GM18519 (cell line): ENCODE results near the gene LRBA.
"Not testable (repeated sequence)": the region's sequence is repeated elsewhere in the genome, so short reads cannot be mapped to it uniquely, and the experiment has no call there.

Source experiments
- ATAC-seq: cut with Tn5 transposase; IDR thresholded peaks from one replicate; pipeline ENCODE4 v1.9.1; 2021; ENCODE audit warnings: mild to moderate bottlenecking, moderate library complexity; ENCODE audit not compliant: unreplicated experiment, low FRiP score

The LRBA gene

GRCh38 chr4:151022586-151022985 is 7.5 kb upstream of the LRBA start:
- ATAC-seq = no peak

GRCh38 chr4:151021637-151022334 is 6.7 kb upstream of the LRBA start:
- ATAC-seq = no peak

DNA sequence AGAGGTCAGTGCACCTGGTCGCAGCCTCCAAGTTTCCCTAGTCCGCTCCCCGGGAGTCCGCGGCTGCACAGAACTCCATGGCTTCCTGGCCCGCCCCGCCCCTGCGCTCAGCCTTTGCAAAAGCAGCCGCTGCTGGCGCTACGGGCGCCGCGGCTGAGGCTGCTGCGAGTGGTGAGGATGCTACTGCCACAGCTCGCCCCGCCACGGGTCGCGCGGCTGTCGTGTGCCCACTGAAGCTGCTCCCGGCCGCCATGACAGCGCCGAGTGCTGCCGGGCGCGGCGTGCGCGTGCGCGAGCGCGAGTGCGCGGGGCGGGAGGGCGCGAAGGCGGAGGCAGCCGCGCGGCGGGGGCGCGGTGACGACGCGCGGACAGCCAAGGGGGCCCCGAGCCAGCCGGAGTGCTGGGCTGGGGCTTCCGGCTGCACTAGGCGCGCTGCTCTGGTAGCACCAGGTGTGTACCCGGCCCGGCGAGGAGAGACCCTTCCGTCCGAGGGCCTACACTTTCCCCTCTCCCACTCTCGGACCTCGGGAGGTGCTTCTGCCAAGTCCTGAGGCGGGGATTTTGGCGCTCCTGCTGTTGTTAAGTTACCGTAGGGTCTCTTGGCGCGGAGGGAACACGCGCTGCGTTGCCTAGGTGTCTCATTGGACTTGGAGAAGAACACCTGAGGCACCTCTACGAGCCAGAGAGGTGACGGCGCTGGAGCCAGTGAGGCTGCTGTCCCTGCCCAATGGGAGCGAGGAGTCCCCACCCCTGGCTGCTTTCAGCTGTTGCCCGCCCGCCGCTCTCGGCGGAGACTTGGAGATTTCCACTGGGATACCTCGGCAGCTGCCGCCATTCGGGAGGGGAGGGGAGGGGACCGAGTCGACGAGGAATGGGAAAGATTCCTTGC is 619 bp upstream of the LRBA start:
- ATAC-seq = peak; percentile 83

GRCh38 chr4:151013944-151014343 is 1.1 kb downstream of the LRBA start:
- ATAC-seq = no peak

GRCh38 chr4:151013491-151013890 is 1.6 kb downstream of the LRBA start:
- no peak for ATAC-seq

DNA sequence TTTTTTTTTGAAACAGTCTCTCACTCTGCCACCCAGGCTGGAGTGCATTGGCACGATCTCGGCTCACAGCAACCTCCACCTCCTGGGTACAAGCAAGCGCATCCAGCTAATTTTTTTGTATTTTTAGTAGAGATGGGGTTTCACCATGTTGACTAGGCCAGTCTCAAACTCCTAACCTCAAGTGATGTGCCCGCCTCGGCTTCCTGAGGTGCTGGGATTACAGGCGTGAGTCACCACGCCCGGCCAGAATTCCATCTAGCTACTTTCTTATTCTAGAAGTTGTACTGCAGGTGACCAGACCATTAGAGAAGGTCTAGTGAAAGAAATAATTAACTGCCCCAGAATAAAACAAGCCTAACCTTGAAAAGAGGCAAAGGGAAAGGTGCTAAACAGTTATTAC is 2.3 kb downstream of the LRBA start:
- no peak for ATAC-seq

DNA sequence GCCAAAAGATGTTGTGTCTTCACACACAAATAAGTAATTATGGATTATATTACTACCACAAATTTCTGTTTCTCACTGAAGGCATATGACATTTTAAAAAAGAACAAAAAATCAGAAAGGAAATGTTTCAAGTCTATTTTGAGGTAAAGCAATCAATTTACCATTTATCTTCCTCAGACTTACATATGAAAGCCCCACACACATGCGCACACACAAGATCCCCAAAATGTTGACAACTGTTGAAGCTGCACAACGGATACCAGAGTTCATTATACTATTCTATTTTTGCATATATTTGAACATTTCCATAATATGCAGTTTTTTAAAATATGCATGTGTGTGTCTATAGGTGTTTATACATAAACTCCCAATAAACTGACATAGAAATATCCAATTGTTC is 2.7 kb downstream of the LRBA start:
- ATAC-seq = no peak

GRCh38 chr4:151004222-151004621 is 10.9 kb downstream of the LRBA start:
- ATAC-seq = no peak

- no peak for ATAC-seq
Observed at GRCh38 chr4:151000747-151001429, 14.2 kb downstream of the LRBA start.

GRCh38 chr4:150999086-150999485 is 16.0 kb downstream of the LRBA start:
- no peak for ATAC-seq

DNA sequence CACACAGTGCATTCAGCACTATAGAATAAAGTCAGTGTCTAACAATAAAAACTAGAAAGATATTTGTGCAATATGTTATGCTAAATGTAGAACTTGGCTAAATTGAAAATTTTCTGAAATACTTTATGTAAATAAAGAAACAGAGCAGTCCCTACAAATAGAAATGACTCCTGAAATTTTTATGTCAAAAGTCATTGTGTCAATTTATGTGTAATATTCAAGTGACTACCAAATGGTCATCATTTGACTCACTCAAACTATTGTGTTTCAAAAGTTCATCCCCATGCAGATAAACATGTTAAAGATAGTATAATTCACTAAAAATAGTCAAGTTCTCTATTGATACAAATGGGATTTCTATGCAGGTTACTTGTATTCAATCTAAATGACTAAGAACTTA is 17.9 kb downstream of the LRBA start:
- ATAC-seq = no peak

- ATAC-seq = no peak
Observed at GRCh38 chr4:150994721-150995120, 20.4 kb downstream of the LRBA start.

- not testable (repeated sequence) for ATAC-seq
Observed at GRCh38 chr4:150993577-150993976, 21.5 kb downstream of the LRBA start.

DNA sequence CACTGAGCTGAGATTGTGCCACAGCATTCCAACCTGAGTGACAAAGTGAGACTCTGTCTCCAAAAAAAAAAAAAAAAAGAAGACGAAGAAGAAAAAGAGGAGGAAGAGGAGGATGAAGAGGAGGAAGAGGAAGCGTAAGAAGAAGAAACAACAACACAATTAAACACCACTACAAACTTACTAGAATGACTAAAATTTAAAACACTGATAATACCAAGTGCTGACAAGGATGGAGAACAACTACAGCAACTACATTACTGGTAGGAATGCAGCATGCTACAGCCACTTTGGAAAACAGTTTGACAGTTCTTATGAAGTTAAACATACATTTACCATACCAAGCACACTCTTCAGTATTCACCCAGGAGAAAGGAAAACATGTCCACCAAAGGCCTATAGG is 24.1 kb downstream of the LRBA start:
- ATAC-seq = no peak

DNA sequence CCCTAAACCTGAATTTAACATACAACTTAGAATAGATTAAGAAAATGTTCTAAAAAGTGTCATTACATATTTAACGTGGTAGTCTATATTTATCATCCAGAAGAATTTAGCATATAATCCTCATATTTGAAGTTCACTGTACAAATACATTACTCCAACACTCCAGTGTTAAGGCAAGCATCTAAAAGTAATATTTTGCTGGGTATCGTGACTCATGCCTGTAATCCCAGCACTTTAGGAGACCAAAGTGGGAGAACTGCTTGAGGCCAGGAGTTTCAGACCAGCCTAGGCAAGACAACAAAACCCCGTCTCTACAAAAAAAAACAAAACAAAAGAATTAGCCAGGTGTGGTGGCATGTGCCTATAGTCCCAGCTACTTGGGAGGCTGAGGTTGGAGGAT is 24.8 kb downstream of the LRBA start:
- no peak for ATAC-seq

GRCh38 chr4:150988238-150988637 is 26.8 kb downstream of the LRBA start:
- ATAC-seq = no peak

DNA sequence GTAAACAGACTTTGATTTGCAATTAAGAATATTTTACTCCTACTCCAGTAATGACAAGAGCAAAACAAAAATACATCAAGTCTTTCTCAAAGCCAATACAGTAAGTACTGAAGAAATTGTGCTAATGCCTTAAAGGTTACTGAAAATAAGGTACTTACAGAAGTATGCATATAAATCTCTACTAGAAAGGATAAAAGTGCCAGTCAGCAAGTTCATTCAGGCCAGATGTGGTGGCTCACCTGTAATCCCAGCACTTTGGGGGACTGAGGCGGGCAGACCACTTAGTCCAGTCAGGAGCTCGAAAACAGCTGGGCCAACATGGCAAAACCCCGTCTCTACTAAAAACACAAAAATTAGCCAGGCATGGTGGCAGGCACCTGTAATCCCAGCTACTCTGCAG is 27.9 kb downstream of the LRBA start:
- no peak for ATAC-seq

- no peak for ATAC-seq
Observed at GRCh38 chr4:150986085-150986484, 29.0 kb downstream of the LRBA start.

GRCh38 chr4:150983851-150984250 is 31.2 kb downstream of the LRBA start:
- ATAC-seq = no peak

DNA sequence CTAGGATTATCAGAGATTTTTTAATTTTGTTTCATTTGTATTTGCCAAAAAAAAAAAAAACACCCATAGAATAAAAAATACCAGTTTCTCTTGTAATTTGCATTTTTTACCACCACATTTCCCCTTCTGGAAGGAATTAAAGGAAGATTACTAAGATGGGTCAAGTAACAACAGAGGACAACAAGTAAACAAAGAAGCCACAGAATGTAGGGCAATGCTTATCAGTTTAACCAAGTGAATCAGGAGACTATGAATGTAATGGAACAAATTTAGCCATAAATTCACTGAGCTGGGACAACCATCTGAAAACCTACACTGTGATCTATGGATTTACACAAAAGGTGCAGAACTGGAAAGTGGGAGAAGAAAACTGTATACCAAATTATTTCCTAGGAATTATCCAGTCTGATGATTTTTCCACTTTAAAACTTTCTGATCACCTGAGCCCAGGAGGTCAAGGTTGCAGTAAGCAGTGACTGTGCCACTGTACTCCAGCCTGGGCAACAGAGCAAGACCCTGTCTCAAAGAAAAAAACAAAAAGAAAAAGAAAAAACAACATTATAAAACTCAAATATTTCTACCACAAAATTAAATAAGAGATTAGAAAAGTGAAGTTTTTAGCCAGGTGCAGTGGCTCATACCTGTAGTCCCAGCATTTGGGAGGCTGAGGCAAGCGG is 32.4 kb downstream of the LRBA start:
- no peak for ATAC-seq
